Stimulated activated CD8-positive, alpha-beta memory T cell treated with anti-CD3 and anti-CD28 coated beads, Interleukin-2, amount 100 ng/mL, for 48 hours (primary cell): ENCODE results near the gene CNNM2.
"Not testable (repeated sequence)": the region's sequence is repeated elsewhere in the genome, so short reads cannot be mapped to it uniquely, and the experiment has no call there.

Experiments
- DNase-seq, 2 donors: peaks; one replicate each; pipeline ENCODE4 v3.0.0-alpha.2; 2020; ENCODE audit warnings: low read depth in 2 of 2

Gene CNNM2

GRCh38 chr10:102926842-102927241, 8.7 kb downstream of the CNNM2 start:
- DNase-seq, result no peak

GRCh38 chr10:102927311-102928010, 9.4 kb downstream of the CNNM2 start:
- DNase-seq, result no peak

- DNase-seq, result not testable (repeated sequence)
Measured at GRCh38 chr10:102928442-102928841, 10.3 kb downstream of the CNNM2 start.

- no peak for DNase-seq
Measured at GRCh38 chr10:102930720-102931119, 12.6 kb downstream of the CNNM2 start.

GRCh38 chr10:102931643-102932042, 13.5 kb downstream of the CNNM2 start:
- DNase-seq, result no peak

GRCh38 chr10:102935505-102935904, 17.4 kb downstream of the CNNM2 start:
- DNase-seq, result no peak

GRCh38 chr10:102935939-102936605, 18.0 kb downstream of the CNNM2 start:
- DNase-seq, result no peak

- no peak for DNase-seq
Measured at GRCh38 chr10:102941401-102941800, 23.3 kb downstream of the CNNM2 start.

- no peak for DNase-seq
Measured at GRCh38 chr10:102945449-102945848, 27.4 kb downstream of the CNNM2 start.

GRCh38 chr10:102945962-102946361, 27.9 kb downstream of the CNNM2 start:
- no peak for DNase-seq

- no peak for DNase-seq
Measured at GRCh38 chr10:102946992-102947391, 28.9 kb downstream of the CNNM2 start.

- DNase-seq, result no peak
Measured at GRCh38 chr10:102948176-102948575, 30.1 kb downstream of the CNNM2 start.

GRCh38 chr10:102948786-102949185, 30.7 kb downstream of the CNNM2 start:
- DNase-seq, result no peak

- DNase-seq, result no peak
Measured at GRCh38 chr10:102949916-102950315, 31.8 kb downstream of the CNNM2 start.

GRCh38 chr10:102951316-102951715, 33.2 kb downstream of the CNNM2 start:
- no peak for DNase-seq

GRCh38 chr10:102959360-102959759, 41.3 kb downstream of the CNNM2 start:
- DNase-seq, result no peak

GRCh38 chr10:102960157-102960556, 42.1 kb downstream of the CNNM2 start:
- no peak for DNase-seq

GRCh38 chr10:102962267-102962666, 44.2 kb downstream of the CNNM2 start:
- DNase-seq, result no peak

- DNase-seq, result no peak
Measured at GRCh38 chr10:102962951-102963755, 45.1 kb downstream of the CNNM2 start.

GRCh38 chr10:102963756-102964025, 45.6 kb downstream of the CNNM2 start:
- no peak for DNase-seq

- DNase-seq, result not testable (repeated sequence)
Measured at GRCh38 chr10:102964064-102964463, 46.0 kb downstream of the CNNM2 start.

GRCh38 chr10:102964713-102965112, 46.6 kb downstream of the CNNM2 start:
- DNase-seq, result no peak

GRCh38 chr10:102965311-102965851, 47.3 kb downstream of the CNNM2 start:
- DNase-seq, result no peak
